22Rv1 (cell line): ENCODE data around the gene SCO2.

Source experiments
- H3K27ac ChIP-seq: fragments of 450-650 bp; 2 replicates; pipeline ENCODE4 v1.5.1; 2017
- ZFX ChIP-seq: fragments of 450-650 bp; IDR thresholded peaks from 2 replicates; pipeline ENCODE4 v1.6.1; 2017; ENCODE audit warnings: antibody characterized with exemption, borderline replicate concordance
- TF ChIP-seq, protein P1 (sequence below): fragments of 450-650 bp; IDR thresholded peaks from 2 replicates; pipeline ENCODE4 v1.5.1; 2017; ENCODE audit warnings: mild to moderate bottlenecking

SCO2 gene

DNA sequence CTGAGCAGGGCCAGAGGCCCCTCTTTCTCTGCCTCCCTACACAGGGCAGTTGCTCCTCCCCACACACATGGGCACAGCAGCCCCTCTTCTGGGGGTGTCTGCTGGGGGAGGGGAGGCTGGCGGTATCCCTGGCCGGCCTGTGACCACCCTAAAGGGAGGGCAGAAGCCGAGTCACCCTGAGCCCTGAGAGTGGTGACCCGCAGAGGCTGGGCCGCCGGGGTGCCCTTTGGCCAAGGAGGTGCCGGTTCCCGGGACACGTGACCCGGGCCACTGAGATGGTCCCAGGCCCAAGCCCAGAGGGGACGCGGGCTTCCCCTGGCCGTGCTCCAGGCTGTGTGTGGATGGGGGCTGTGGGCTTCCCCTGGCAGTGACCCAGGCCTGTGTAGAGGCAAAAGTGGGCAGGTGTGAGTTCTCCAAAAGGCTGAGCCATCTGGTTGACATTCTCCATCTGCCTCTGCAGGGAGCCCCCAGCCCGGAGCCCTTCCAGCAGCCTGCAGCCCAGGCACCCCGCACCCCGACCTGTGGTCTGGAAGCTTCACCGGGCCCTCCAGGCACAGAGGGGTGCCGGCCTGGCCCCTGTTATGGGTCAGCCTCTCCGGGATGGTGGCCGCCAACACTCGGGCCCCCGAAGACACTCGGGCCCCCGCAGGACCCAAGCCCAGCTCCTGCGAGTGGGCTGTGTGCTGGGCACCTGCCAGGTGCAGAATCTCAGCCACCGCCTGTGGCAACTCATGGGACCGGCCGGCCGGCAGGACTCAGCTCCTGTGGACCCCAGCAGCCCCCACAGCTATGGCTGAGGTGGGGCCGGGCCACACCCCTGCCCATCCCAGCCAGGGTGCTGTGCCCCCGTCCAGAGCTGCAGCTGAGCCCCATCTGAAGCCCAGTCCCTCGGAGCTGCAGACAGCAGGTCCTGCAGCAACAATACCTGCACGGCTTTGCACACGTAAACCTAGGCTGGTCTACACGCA is 43.0 kb downstream of the SCO2 start:
- no peak for TF ChIP-seq ZFX
- TF ChIP-seq, protein P1, sequence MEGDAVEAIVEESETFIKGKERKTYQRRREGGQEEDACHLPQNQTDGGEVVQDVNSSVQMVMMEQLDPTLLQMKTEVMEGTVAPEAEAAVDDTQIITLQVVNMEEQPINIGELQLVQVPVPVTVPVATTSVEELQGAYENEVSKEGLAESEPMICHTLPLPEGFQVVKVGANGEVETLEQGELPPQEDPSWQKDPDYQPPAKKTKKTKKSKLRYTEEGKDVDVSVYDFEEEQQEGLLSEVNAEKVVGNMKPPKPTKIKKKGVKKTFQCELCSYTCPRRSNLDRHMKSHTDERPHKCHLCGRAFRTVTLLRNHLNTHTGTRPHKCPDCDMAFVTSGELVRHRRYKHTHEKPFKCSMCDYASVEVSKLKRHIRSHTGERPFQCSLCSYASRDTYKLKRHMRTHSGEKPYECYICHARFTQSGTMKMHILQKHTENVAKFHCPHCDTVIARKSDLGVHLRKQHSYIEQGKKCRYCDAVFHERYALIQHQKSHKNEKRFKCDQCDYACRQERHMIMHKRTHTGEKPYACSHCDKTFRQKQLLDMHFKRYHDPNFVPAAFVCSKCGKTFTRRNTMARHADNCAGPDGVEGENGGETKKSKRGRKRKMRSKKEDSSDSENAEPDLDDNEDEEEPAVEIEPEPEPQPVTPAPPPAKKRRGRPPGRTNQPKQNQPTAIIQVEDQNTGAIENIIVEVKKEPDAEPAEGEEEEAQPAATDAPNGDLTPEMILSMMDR, result no peak
- H3K27ac ChIP-seq, result peak overlapping the region; percentile 95

DNA sequence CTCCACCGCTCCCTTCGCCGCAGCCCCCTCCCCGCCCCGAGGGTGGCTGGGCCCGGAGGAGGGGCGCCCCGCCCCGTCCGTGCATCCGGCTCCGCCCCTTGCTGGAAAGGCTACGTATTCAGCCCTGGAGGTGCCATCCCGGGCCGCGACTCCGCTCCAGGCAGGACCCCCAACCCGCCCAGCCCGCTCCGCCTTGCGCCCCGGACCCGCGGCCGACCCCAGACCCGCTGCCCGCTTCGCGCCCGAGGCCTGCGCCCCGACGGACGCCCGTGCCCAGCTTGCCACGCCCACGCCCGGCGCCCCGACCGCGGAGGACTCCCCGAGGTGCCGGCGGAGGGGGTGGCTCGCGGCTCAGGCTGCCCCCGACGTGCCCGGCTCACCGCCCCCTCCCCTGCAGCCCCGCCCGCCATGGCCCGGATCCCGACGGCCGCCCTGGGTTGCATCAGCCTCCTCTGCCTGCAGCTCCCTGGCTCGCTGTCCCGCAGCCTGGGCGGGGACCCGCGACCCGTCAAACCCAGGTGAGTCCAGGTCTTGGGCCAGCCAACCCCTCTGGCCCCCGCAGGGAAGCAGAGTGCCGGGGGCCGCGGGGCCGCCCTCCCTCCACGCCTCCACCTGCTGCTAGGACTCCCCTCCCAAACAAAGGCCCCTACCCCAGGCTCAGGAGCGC is 43.8 kb downstream of the SCO2 start, which contains the start of gene ADM2:
Gene ADM2, plus strand, starts transcription at position 104 of the 667 bp plus-strand sequence. Its CDS starts 305 bp downstream, at position 409.
- TF ChIP-seq, protein P1, result no peak
- no peak for TF ChIP-seq ZFX
- peak within 1 kb of the TSS; percentile 95 for H3K27ac ChIP-seq

DNA sequence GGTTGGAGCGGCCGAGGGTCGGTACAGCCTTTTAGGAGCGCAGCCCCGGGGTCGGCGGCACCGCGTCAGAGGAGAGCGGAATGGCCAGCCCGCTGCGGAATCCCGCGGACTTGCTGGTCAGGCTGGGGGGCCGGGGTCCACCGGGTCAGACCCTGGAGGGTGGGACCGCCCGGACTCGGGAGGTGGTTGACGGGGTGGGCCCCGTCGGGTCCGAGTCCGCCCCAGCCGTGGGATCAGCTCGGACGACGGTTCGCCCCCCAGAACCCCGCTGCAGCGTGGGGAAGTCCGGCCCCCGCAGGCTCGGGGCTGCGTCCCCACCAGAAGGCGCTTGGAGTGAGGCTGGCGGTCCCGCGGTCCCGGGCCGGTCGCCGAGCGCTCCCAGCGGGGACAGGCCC is 44.4 kb downstream of the SCO2 start:
- TF ChIP-seq ZFX, result no peak
- TF ChIP-seq, protein P1, result no peak
- peak overlapping the region; percentile 95 for H3K27ac ChIP-seq

GRCh38 chr22:50479721-50480120 is 45.7 kb downstream of the SCO2 start:
- H3K27ac ChIP-seq, result no peak overlapping the region
- TF ChIP-seq, protein P1, result no peak
- TF ChIP-seq ZFX, result no peak

- TF ChIP-seq, protein P1, result no peak
- TF ChIP-seq ZFX, result no peak
- no peak overlapping the region for H3K27ac ChIP-seq
Measured at GRCh38 chr22:50477923-50478322, 47.5 kb downstream of the SCO2 start.

DNA sequence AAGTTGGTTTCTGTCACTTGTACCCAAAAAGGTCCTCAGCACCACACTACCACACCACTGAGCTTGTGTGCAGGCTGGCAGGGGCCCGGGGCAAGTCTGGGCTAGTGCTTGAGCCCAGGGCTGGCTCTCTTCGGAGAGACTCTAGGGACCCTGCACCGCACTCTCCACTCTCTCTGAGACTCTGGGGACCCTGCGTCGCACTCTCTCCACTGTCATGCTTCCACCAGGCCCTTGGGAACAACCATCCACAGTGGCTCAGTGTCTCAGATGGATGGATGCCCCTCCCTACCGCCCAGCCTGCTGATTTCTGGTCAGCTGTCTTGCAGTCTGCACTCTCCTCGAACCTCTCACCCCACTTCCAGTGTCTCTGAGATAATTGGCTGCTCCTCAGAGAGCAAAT is 48.5 kb downstream of the SCO2 start:
- TF ChIP-seq ZFX, result no peak
- TF ChIP-seq, protein P1, result no peak
- H3K27ac ChIP-seq, result peak overlapping the region; percentile 69

- TF ChIP-seq ZFX, result no peak
- TF ChIP-seq, protein P1, result no peak
- H3K27ac ChIP-seq, result peak overlapping the region; percentile 69
Measured at GRCh38 chr22:50475652-50476002, 49.8 kb downstream of the SCO2 start.
